Amniotic epithelial cell (primary cell): Measurements from ENCODE around the gene FRMD1.

Experiments used
- DNase-seq: peaks from one replicate; pipeline ENCODE4 v3.0.0-alpha.2; 2010; ENCODE audit warnings: low read depth

The FRMD1 gene

DNA sequence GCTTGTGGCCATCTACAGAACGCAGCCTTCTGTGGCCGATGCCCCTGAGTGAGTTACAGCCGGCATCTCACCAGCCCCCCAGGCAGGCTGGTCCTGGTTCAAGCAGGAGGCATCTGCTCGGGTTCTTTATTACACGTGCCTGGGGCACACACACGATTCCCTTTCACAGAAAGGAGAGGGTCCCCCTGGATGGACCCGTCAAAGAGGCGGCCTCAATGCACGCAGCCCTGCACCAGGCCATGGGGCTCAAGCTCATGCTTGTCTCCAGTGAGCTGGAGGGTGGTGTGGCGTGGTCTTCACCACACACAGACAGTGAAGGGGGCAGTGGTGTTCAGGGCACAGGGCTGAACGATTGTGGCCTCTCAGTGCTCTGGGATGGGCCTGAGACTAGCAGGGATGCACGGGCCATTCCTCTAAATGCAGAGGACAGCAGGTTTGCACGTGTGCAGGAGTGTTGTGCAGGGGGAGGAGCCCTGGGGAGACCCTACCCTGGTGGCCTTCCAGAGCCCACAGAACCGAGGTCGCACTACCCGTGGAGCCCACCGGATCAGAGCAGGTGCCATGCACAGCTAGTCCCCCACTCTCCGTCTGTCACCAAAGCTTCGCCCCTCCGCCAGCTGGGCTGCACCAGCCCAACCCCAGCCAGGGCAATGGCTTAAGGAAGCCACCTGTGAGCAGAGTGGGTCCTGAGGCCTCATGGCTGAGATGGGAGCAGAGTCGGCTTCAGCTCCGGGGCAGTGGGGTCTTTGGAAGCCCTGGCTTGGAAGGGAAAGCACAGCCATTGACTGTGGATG, 23.1 kb downstream of the FRMD1 start:
- no peak for DNase-seq

DNA sequence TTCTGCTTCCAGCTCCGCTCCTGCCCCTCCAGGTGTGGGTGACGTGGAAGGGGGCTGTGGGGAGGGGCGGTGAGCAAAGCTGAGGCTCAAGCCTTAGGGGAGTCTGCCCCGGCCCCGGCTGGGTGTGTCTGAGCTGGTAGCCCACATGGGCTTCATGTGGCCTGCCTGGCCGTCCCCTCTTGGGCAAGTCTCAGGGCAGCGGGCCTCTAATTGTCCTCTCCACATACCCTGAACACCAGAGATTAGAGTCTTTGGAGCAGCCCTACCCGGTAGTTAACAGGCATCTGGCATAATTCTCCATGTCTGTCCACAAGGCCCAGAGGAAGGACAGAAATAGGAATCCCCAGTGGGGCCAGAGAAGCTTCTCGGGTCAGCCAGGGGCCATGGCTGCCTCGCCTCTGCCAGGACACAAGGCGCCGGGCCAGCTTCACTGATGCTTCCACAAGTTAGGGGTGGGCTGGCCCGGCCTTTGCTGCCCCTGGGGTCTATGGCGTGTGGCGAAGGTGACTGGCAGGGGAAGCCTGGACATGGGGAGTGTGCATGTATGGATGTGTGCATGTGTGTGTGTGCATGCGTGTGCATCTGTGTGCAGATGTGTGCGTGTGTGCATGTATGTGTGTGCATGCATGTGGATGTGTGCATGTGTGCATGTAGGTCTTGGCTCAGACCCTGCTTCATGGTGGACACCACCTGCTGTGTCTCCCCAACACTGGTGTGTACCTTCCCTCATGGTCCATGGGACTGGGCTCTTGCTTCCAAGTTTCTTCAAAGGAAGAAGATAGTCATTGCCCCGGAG, 24.0 kb downstream of the FRMD1 start:
- DNase-seq = no peak

DNA sequence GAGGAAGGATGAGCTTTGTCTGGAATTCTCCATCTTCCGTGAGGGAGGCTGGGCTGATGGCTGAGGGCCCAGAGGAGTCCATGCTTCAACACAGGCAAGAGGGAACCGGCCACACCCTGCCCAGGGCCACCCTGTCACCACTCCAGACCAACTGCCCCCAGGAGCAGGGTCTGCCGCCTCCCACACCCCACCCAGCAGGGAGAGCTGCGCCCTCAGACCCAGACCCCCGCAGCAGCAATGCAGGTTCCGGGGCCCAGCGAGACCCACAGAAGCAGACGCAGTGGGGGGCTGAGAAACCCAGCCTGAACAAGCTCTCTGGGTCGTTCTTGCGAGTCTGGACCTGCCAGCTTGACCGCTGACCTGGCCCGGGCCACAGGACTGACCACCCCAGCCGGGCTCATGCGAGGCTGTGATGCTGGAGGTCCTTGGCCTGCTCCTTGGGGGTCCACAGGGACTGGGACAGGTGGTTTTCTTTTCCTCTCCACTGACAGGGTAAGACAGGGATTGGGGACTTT, 25.0 kb downstream of the FRMD1 start:
- DNase-seq = no peak

DNA sequence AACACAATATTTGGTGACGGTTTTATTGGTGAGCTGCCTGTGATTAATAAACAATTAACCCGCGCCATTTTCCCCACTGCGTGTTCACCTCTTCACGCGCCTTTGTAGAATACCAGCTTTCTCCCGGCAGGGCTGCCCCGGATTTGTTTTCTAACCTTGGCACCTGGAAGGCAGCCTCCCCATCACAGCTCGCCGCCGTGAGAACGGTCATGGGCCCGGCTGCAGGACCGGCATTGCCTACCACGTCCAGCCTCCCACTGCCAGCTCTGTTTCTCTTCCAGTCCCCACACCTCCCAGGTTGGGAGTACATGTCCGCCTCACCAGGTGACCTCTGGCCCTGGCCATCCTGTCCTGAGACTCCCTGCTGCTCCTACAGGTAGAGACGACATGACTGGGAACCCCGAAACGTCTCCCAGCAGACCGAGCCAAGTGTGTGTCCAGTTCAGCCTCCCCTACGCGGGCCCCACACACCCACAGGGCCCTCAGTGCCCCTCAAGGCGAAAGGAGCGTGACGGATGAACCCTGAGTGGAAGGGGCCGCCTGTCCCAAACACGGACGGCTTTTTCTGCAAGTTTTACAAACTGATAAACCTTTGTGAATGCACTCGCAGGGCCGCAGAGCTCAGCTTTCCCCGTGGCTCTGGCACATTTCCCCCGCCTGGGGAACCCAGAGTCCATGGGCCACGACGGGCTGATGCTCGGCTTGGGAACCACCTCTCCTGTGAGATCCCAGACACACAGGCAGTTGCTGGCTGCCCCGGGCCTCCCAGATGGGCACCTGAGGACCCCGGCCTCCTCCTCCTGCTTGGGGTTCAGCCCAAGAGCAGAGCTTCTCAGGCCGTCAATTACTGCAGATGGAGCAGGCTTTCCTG, 25.7 kb downstream of the FRMD1 start:
- no peak for DNase-seq

DNA sequence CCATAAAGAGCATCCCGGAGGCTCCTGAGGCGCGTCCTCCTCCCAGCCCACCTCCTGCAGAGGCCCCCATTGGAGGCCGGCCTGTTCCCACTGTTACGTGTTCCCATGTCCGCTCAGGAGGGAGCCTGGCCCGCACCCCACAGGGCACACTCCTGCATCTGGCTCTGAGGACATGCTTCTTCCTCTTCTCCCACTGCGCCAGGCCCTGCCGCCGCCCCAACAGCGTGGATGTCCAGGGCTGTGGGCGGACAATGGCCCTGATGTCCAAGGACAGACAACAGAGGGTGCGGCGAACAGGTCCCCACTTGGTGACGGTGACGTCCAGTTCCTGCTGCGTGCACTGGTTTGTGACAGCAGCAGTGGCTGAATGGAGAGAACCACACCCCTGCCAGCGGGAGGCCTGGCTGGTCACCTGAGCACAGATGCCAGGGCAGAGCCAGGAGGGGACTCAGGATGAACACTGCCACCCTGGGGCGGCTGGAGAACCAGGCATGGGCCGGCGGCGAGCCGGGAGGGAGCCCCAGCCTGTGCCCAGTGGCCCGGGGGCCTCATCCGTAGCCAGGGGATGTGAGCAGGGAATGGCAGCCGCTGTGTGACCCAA, 26.6 kb downstream of the FRMD1 start:
- DNase-seq = no peak

DNA sequence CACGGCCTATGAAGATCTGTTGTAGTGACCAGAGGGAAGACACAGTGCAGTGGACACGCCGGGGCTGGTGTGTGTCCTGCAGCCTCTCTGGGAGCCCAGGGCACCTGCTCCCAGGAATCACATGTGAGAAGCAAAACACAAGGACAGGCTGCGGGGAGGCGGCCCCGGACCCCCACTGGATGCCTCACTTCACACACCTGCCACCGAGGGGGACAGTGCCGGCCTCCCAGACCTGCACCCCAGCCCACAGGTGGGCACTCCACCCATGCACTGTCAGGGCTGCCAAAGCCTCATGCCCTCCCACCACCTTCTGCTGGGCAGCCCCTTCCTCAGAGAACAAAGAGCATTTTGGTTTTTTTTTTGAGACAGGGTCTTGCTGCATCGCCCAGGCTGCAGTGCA, 27.4 kb downstream of the FRMD1 start:
- no peak for DNase-seq

DNA sequence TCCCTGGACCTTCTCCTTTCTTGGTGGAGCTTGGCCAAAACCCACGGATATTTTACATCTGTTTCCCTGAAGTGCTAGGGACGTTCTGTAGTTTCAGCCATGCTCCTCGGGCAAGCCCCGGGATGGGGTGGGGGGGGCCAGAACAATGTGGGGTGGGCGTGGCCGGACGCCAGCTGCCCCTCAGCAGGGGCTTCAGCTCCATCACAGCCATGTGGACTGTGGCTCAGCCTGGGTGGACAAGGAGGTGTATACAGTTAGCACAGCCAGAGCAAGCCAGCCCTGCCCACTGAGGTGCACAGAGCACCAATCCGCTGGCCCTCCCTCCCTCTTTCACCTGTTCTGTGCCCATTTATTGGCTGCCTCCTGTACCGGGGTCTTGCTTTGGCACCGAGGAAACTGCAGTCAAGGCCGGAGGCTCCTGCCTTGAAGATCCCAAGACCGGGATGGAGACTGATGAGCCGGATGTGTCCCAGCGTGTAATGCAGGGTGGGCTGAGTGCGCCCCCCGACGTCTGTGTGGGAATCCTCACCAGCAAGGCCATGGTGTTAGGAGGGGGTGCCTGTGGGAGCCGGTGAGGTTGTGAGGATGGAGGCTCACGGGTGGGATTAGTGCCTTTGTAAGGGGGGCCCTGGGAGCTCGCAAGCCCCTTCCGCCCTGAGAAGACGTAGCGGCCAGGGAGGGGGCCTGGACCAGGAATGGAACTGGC, 28.0 kb downstream of the FRMD1 start:
- DNase-seq = peak; percentile 17

DNA sequence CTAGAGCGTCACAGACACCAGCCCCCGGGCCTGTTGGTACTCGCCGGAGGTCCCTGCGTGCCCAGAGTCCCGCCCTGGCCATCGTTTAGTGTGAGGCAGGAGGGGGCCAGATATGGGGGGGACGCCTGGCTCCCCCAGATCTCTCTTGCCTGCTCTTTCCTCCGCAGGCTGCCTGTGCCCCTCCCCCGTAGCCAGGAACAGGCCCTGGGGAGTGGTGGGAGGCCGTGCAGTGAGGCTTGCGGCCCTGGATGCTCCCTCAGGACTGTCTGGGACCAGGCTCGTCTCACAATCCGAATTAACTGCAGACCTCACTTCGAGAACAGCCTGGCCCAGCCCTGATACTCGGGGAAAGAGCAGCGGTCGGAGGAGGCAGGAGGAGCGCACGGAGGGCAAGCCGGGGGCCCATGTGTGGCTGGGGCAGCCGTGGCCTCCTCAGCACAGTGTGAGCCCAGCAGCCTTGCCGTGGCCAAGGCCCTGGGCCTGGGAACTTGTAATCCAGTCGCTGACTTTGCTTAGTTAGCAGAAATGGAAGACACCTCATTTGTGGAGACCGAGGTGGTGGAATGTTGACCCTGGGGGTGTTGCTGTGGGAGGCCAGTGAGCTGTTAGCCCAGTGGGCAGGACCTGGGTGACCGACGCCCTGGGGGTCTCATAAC, 28.7 kb downstream of the FRMD1 start:
- DNase-seq = no peak

DNA sequence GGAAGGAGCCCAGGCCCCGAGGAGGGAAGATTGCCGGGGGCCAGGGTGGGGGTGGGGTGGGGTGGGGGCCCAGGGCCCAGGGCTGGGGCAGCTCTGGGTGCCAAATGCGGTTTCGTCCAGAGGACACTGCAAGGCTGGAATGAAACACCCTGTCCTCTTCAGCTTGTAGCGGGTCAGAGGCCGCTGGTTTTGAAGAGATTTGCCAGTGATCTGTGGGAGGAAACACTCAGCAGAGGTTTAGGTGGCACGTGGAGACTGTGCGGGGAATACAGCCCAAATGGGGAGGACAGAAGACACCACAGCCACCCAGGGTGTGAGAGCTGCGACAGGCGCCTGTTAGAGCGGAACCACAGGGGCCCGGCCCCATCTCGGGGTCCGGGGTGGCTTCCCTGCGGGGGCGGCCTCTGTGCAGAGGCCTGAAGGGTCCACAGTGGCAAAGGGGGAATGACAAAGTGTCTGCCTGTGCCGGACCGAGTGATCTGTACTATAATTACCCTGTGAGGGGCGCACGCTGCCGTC, 29.2 kb downstream of the FRMD1 start:
- DNase-seq = no peak

DNA sequence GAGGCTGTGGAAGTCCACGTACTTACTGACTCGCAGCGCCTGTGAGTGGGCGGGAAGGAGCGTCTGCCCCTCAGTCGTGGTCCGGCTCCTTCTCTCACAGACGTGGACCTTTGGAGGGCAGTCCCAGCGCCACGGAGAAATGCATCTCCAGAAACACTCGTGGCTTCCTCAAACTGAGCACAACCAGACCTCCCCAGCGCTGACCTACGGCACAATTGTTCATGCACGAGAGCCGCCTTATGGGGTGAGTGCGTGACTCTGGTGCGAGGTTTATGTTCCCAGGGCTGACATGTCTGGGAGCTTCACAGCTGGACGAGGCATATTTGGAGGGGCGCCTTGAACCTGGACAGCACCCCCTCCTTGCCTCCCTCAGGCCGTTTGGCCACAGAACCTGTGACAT, 29.7 kb downstream of the FRMD1 start:
- no peak for DNase-seq

DNA sequence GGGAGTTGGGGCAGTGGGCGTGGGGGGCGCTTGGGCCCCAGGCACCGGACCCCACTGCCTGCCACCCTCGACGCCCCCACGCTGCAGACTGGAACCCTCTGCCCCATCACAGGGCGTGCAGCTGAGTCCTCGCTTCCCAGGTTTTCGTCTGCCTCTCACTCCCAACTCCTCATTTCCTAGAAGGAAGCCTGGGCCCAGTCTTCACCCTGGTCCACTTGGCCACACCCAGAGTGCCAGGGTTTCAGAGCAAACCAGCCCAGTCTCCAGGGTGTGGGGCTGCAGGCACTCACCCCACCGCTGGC, 30.3 kb downstream of the FRMD1 start:
- DNase-seq = no peak

DNA sequence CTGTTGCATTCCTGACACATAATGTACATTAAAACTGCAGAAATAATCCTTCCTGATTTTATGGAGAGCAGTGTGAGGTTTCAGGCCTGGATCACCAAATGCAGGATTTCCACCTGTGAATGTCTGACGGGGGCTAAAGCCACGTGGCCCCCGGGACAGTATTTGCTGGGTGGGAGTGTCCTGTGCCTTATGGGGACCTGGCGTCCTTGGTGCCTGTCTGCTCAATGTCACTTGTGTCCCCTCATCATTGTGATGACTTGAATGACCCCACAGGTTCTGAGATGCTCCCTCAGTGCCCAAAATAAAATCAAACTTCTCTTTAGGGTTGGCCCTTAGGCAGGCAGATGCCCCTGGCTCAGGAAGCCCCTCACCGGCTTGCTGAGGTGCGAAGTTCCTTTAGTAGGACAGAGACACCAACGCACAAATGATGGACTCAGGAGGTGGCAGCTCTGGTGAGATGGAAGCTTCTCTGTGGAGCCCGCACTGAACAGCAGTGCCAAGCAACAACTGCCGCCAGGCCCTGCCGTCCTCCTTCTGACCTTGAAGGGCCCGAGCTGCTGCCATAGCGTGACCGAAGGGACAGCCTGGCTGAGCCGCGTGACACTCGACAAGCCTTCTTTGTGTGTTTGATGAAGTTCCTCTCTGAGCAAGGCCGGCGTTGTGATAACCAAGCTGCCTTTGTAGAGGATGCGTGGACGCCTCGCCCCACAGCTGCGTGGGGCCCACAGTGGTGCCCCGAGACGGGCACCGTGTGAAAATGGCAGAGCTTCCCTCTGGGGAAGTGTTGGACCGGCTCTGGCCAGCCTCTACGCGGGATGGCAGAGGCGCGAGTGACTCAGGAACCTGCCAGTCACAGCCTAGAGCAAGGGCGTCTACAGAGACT, 30.9 kb downstream of the FRMD1 start:
- DNase-seq = no peak

DNA sequence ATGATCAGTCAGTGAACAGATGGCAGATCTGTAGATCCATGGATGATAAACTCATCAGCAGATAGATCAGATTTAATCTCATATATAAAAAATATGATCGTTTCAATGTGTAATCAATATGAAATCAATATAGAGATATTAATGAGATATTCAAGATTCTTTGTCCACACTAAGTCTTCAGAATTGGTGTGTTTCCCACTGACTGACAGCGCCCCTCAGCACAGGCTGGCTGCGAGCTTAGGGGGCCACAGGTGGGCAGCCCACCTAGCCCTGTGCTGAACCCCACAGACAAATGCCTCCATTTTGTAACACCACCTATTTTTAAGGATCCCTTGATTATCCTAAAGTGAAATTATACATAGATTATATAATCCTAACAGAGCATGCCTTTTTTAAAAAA, 32.3 kb downstream of the FRMD1 start:
- no peak for DNase-seq

DNA sequence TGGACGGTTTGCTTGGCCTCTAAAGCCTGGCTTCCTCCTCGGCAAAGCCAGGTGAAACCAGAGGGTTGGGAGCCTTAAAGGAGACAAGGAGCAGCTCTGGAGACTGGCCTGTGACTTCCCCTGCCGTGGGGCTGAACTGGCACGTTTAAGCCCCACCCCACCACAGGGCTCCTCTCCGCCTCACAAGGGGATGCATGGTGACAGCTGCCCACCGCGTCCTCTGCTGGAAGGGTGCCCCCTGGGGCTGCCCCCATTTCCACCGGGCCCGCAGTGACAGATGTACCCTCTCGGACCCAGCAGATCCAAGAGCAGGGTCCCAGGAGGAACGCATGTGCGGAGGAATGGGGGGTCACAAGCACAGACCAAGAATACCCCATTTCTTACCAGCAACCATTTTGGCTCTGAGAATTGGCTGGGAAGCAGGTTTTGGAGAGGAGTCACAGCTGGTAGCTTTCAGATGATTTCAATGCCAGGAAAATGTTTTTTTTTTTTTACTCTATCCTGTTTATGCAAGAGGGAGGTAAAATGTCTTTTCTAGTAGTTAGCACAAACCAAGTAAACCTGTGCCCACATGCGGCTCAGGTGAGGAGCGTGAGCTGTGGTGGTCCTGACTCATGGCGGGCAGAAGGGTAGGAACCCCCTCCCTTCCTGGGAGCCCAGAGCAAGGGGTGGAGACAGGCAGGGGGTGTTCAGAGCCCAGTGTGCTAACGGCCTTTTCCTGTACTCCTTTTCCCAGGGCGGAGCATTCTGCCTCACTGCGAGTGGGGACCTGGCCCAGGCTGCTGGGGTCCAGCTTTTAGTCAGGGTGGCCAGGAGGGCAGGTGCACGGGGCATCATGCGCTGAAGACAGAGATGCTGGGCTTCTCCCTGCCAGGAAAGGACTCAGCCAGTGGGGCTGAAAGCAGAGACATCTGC, 33.0 kb downstream of the FRMD1 start:
- DNase-seq = no peak

DNA sequence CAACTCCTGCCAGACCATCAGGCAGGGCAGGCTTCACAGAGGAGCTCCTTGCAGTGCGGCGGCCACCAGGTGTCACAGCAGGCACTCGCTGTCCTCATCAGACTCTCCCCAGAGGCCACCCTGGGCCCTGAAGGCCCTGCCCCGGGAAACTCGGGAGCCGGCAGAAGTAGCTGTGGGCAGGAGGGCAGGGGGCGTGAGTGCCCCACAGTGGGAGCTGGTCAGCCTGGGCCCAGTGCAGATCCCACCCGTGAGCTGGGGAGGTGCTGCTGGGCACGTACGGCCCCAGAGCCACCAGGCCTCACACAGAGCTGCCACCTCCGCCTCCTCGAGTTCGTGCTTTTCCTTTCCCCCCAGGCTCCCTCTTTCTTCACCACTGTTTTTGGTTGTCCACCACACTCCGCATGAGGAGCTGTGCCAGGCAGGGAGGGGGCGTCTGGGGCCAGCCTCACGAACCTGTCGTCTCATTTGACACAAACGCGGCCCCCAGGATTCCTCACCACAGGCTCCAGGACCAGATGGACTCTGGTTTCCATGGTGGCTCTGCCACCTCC, 33.8 kb downstream of the FRMD1 start:
- DNase-seq = no peak

DNA sequence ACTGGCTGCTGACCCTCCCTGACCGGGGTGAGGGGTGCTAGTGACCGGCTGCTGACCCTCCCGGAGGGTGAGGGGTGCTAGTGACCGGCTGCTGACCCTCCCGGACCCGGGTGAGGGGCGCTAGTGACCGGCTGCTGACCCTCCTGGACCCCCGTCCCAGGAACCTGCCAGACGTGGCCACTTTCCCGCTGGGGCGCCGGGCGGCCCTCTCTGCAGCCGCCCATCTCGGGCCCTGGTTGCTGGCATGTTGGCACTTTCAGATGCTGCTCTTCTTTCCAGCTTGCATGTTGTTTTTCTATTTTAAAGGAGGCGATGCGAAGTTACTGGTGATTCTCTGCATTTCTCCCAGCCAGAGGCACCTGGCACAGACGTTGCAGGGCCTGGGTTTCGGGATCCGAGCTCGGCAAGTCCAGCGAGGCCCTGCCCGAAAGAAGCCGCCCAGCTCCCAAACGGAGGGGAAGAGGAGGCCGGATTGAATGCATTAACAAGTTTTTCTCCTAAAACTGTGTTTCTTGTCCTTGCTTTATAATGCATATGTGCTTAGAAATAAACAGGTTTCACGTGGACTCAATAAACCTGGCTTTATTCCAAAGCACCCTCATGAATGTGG, 34.4 kb downstream of the FRMD1 start:
- no peak for DNase-seq

DNA sequence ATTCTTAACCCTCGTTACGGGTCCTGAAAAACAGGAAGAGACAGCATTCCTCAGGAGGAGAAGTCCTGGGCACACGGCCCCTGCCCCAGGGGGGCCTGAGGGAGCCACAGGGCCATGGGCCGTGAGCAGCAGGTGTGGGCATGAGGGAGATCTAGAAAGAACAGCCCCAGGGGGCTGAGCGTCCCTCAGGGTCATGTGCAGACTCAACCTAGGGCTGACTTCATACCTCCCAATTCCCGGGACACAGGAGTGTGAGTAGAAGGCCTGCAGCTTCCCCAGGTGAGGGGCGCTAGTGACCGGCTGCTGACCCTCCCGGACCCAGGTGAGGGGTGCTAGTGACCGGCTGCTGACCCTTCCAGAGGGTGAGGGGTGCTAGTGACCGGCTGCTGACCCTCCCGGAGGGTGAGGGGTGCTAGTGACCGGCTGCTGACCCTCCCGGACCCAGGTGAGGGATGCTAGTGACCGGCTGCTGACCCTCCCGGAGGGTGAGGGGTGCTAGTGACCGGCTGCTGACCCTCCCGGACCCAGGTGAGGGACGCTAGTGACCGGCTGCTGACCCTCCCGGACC, 35.1 kb downstream of the FRMD1 start:
- DNase-seq = no peak
